GM12878 (cell line): Measurements from ENCODE around the gene B3GAT1. TPM values are rescaled to one million over a fixed set of nuclear protein-coding genes. Genes with fewer than 3 reads are reported as not detected.

Experiments used
- ATAC-seq: fragments of 200-7000 bp; cut with Tn5 transposase; 3 replicates; pipeline ENCODE4 v1.9.1; 2020; ENCODE audit warnings: mild to moderate bottlenecking, moderate library complexity
- BruUV-seq: library from RNA; stranded (reverse); fragments of 400-500 nt; replicated peaks from 2 replicates; lab custom pipeline; 2021; lab: Mats Ljungman, UMichigan
- CTCF ChIA-PET: fragments of 300-600 bp; sonication (Branson Sonifier 250); formaldehyde crosslinking; extraction: SDS; loops from one replicate; lab custom pipeline; 2021; ENCODE audit warnings: inconsistent platforms; lab: Yijun Ruan, JAX
- POLR2A ChIA-PET: fragments of 350-600 bp; formaldehyde crosslinking; extraction: SDS; loops from one replicate; lab custom pipeline; 2021; ENCODE audit warnings: inconsistent platforms; lab: Charles Lee
- RAD21 ChIA-PET: fragments of 300-600 bp; sonication (Branson Sonifier 250); formaldehyde crosslinking; loops from one replicate; lab custom pipeline; 2023; ENCODE audit warnings: antibody characterized with exemption; ENCODE audit not compliant: unreplicated experiment; lab: Charles Lee
- SMC1A ChIA-PET: fragments of 300-600 bp; sonication (Branson Sonifier 250); formaldehyde crosslinking; loops from one replicate; lab custom pipeline; 2023; ENCODE audit not compliant: unreplicated experiment, uncharacterized antibody; lab: Charles Lee
- DNase-seq: peaks from one replicate; pipeline ENCODE4 v3.0.0-alpha.2; 2011; ENCODE audit warnings: low read depth, low spot score
- FAIRE-seq: peaks from 3 replicates; lab custom pipeline; 2011; peaks lifted over from hg19 to GRCh38; lab: Jason Lieb, UNC
- H2AFZ ChIP-seq: 2 replicates; pipeline ENCODE4 v1.6.0; 2011; ENCODE audit warnings: low read depth, low read length, control low read depth; ENCODE audit not compliant: control insufficient read depth
- H3K27ac ChIP-seq: 2 replicates; pipeline ENCODE4 v1.5.1; 2011; ENCODE audit warnings: control low read depth; ENCODE audit not compliant: control insufficient read depth, insufficient read depth
- H3K27me3 ChIP-seq, 2 experiments: replicated peaks in 1 of 2; 2 replicates each; pipeline versions ENCODE4 v1.6.0 to v1.6.1; 2011; ENCODE audit warnings: low read length in 1 of 2; ENCODE audit not compliant: control insufficient read depth in 2 of 2, insufficient read depth in 2 of 2
- H3K36me3 ChIP-seq, 2 experiments: 2 replicates each; pipeline ENCODE4 v1.5.1; 2011; ENCODE audit warnings: low read length in 1 of 2; ENCODE audit not compliant: control insufficient read depth in 2 of 2, insufficient read depth in 2 of 2
- H3K4me1 ChIP-seq: 2 replicates; pipeline ENCODE4 v1.6.1; 2011; ENCODE audit warnings: mild to moderate bottlenecking, low read length, moderate library complexity, mixed read lengths; ENCODE audit not compliant: control insufficient read depth, insufficient read depth
- H3K4me2 ChIP-seq: 2 replicates; pipeline ENCODE4 v1.6.0; 2011; ENCODE audit warnings: control low read depth; ENCODE audit not compliant: control insufficient read depth, insufficient read depth
- H3K4me3 ChIP-seq: fragments of 200-600 bp; sonication (generic); 2 replicates; pipeline ENCODE4 v1.5.1; 2016
- H3K79me2 ChIP-seq: 2 replicates; pipeline ENCODE4 v1.6.0; 2011; ENCODE audit warnings: low read length; ENCODE audit not compliant: control insufficient read depth, insufficient read depth
- H3K9ac ChIP-seq: 2 replicates; pipeline ENCODE4 v1.8.0; 2011; ENCODE audit warnings: low read length, control low read depth, mixed read lengths; ENCODE audit not compliant: control insufficient read depth, insufficient read depth
- H3K9me3 ChIP-seq: replicated peaks from 3 replicates; pipeline ENCODE4 v1.5.1; 2011; ENCODE audit warnings: mild to moderate bottlenecking, low read length; ENCODE audit not compliant: control insufficient read depth, insufficient read depth
- H4K20me1 ChIP-seq: 2 replicates; pipeline ENCODE4 v1.6.0; 2011; ENCODE audit not compliant: control insufficient read depth, insufficient read depth
- ATF3 ChIP-seq: IDR thresholded peaks from 2 replicates; pipeline ENCODE4 v1.6.1; 2011; ENCODE audit warnings: low read depth, mild to moderate bottlenecking, low read length, moderate library complexity, borderline replicate concordance; ENCODE audit errors: extremely low read depth
- FOXK2 ChIP-seq: fragments of 450-650 bp; IDR thresholded peaks from 2 replicates; pipeline ENCODE4 v1.6.1; 2017; ENCODE audit warnings: mild to moderate bottlenecking, moderate library complexity
- MTA2 ChIP-seq: fragments of 450-650 bp; IDR thresholded peaks from 2 replicates; pipeline ENCODE4 v1.6.1; 2016; ENCODE audit warnings: low read depth, mild to moderate bottlenecking, moderate library complexity
- NKRF ChIP-seq: fragments of 450-650 bp; conservative IDR thresholded peaks from 2 replicates; pipeline ENCODE4 v1.6.1; 2017; ENCODE audit warnings: mild to moderate bottlenecking, moderate library complexity
- PML ChIP-seq: IDR thresholded peaks from 2 replicates; pipeline ENCODE4 v1.6.1; 2012; ENCODE audit warnings: low read length, inconsistent platforms
- RBBP5 ChIP-seq: fragments of 200-600 bp; sonication (generic); conservative IDR thresholded peaks from 2 replicates; pipeline ENCODE4 v1.6.1; 2016
- SMARCA5 ChIP-seq: fragments of 450-650 bp; IDR thresholded peaks from 2 replicates; pipeline ENCODE4 v1.6.1; 2017; ENCODE audit warnings: mild to moderate bottlenecking
- ZBED1 ChIP-seq: IDR thresholded peaks from 2 replicates; pipeline ENCODE4 v1.6.1; 2016; ENCODE audit warnings: borderline replicate concordance
- WGBS: methylation state at CpG from one replicate; pipeline ENCODE4 v1.1.6; 2016; ENCODE audit warnings: low lambda C conversion rate; ENCODE audit not compliant: insufficient replicate concordance, insufficient coverage; ENCODE audit errors: missing lambda C conversion rate; 5-methylcytosine and 5-hydroxymethylcytosine counted together
- in situ Hi-C: fragments of 300-500 bp; cut with MboI; formaldehyde crosslinking; loops from 9 replicates; pipeline ENCODE4 v1.14.3; 2018; ENCODE audit warnings: mixed read lengths
- intact Hi-C: fragments of 100-400 bp; cut with micrococcal nuclease; formaldehyde crosslinking; loops from one replicate; pipeline ENCODE4 v1.14.2; 2022; ENCODE audit not compliant: unreplicated experiment
- polyA plus RNA-seq, 11 experiments: library from polyadenylated mRNA; depleted of rRNA in 4 of 11; unstranded in 6 of 11; stranded (reverse) in 5 of 11; fragments of >200 nt; fragmentation: Nextera tagmentation in 4 of 11; fragmentation: Illumina TruSeq in 1 of 11; extraction: Ambion mirVana in 4 of 11; extraction: Trizol in 1 of 11; gene quantifications; 1 replicate in 1 of 11; 2 replicates in 10 of 11; pipeline versions ENCODE4 v1.2.1 to v1.2.3, GENCODE V29; 2011 to 2016; ENCODE audit warnings: inconsistent platforms in 2 of 11, missing spikeins in 2 of 11, low read depth in 1 of 11
- total RNA-seq, 4 experiments: library from RNA; depleted of rRNA in 3 of 4; stranded (reverse); fragments of >200 nt in 3 of 4; fragmentation: Illumina TruSeq in 1 of 4; extraction: Trizol in 1 of 4; gene quantifications; 2 replicates each; pipeline versions ENCODE4 v1.2.1 to v1.2.3, GENCODE V29; 2013 to 2021
- TF ChIP-seq, protein P1 (sequence below): IDR thresholded peaks from 2 replicates; pipeline ENCODE4 v1.6.1; 2012; ENCODE audit warnings: low read length, inconsistent platforms

Gene B3GAT1
- total and polyA plus RNA-seq, 10 of the 15 experiments (the other 5 are each of a cell fraction or from before 2014, with no cell fraction given), result 0.05 TPM; not detected in 9

- 19% methylated on average over 9 of the region's 9 CpGs for WGBS
- H3K27ac ChIP-seq, result no peak overlapping the region
- H3K4me1 ChIP-seq, result no peaks in the 10 kb centered on the region
- no peak overlapping the region for H2AFZ ChIP-seq
- in situ Hi-C loops (no loop called here), intact Hi-C loops (loop anchor here (5.0 kb wide), 1 partner anchor 503 kb away; no protein-coding TSS in a partner anchor)
- no peaks in the 10 kb centered on the region for H3K36me3 ChIP-seq
- no peak for DNase-seq
- RAD21 ChIA-PET, result no interaction called here
- H3K79me2 ChIP-seq, result no peaks in the 10 kb centered on the region
- H3K4me2 ChIP-seq, result no peak overlapping the region
- no peaks in the 10 kb centered on the region for H3K9me3 ChIP-seq
- no peak for ATAC-seq
- CTCF ChIA-PET, result no interaction called here
- TF ChIP-seq ATF3, result no peak
- no peak for TF ChIP-seq SMARCA5
- TF ChIP-seq NKRF, result no peak
- TF ChIP-seq PML, result no peak
- TF ChIP-seq, protein P1, sequence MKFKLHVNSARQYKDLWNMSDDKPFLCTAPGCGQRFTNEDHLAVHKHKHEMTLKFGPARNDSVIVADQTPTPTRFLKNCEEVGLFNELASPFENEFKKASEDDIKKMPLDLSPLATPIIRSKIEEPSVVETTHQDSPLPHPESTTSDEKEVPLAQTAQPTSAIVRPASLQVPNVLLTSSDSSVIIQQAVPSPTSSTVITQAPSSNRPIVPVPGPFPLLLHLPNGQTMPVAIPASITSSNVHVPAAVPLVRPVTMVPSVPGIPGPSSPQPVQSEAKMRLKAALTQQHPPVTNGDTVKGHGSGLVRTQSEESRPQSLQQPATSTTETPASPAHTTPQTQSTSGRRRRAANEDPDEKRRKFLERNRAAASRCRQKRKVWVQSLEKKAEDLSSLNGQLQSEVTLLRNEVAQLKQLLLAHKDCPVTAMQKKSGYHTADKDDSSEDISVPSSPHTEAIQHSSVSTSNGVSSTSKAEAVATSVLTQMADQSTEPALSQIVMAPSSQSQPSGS, result no peak
- TF ChIP-seq ZBED1, result no peak
- no peak for TF ChIP-seq MTA2
- no peak for TF ChIP-seq RBBP5
- no peak for TF ChIP-seq FOXK2
- no TSS peak for BruUV-seq
- SMC1A ChIA-PET, result no interaction called here
- FAIRE-seq, result no peak
- no peak overlapping the region for H3K4me3 ChIP-seq
- H3K27me3 ChIP-seq, result no peaks in the 10 kb centered on the region
- no peak overlapping the region for H3K9ac ChIP-seq
- POLR2A ChIA-PET, result no interaction called here
- no peaks in the 10 kb centered on the region for H4K20me1 ChIP-seq
Observed at GRCh38 chr11:134364261-134364660, 47.8 kb downstream of the B3GAT1 start.
